Ectodermal cell (in vitro differentiated cells): ENCODE results near the gene ADD3.

ENCODE experiments used
- H3K27ac ChIP-seq: 2 replicates; pipeline ENCODE4 v1.7.0; 2013; ENCODE audit warnings: mild to moderate bottlenecking, low read depth, low read length; ENCODE audit not compliant: insufficient read depth, poor library complexity, severe bottlenecking
- H3K27me3 ChIP-seq: 2 replicates; pipeline ENCODE4 v1.7.0; 2013; ENCODE audit warnings: mild to moderate bottlenecking, low read length; ENCODE audit not compliant: insufficient read depth, control insufficient read depth, poor library complexity, severe bottlenecking
- H3K36me3 ChIP-seq: one replicate; pipeline ENCODE4 v1.7.0; 2013; ENCODE audit warnings: low read length; ENCODE audit not compliant: control insufficient read depth, insufficient read depth
- H3K4me1 ChIP-seq: one replicate; pipeline ENCODE4 v1.7.0; 2013; ENCODE audit warnings: low read length; ENCODE audit not compliant: control insufficient read depth, insufficient read depth
- H3K4me3 ChIP-seq: 2 replicates; pipeline ENCODE4 v1.7.0; 2013; ENCODE audit warnings: low read depth, low read length, control low read depth; ENCODE audit not compliant: insufficient read depth
- H3K9me3 ChIP-seq: 2 replicates; pipeline ENCODE4 v1.7.0; 2013; ENCODE audit warnings: mild to moderate bottlenecking, low read length, moderate library complexity; ENCODE audit not compliant: control insufficient read depth
- WGBS, 2 experiments: methylation state at CpG; one replicate each; pipeline ENCODE4 v1.1.7; 2013; ENCODE audit warnings: missing lambda C conversion rate in 2 of 2; 5-methylcytosine and 5-hydroxymethylcytosine counted together

The ADD3 gene

DNA sequence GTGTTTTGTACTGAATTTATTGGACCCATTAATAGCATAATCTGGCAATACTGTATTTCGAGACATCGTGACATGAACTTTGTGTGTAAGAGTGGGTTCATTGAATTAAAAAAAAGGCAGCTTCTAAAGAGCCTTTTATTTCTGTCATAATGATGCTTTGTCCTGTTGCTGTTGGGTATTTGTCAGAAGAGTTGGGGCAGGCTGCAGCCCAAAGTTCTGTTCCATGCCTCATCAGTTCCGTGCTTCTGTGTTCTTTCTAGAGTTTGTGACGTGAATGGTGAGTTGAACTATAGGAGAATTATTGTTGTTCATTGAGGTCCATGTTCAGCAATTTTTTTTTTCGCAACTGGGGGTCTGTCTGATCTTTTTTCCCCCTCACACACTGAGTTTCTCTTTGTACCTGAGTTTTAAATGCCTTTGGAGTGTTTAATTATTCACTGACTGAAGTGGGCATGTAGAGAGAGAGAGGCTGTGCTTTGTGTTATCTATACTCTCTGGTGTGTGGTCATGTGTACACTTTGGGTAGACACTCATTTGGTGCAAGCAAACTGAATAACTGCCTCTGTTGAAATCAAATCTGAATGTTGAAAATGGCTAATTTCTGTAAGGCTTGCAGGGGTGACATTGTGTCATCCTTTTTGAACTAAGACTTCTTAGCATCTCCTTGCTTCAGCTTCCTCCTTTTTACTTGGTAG is 69.8 kb downstream of the ADD3 start:
- Histone ChIP-seq H3K27ac (no peak overlapping the region), H3K36me3 (no peaks in the 10 kb centered on the region), H3K27me3 (no peaks in the 10 kb centered on the region), H3K4me3 (no peak overlapping the region), H3K9me3 (no peaks in the 10 kb centered on the region), H3K4me1 (peaks cover 7% of the 10 kb centered on the region)
- 90 to 91% methylated on average over 5 of the region's 5 CpGs for WGBS, 2 experiments

DNA sequence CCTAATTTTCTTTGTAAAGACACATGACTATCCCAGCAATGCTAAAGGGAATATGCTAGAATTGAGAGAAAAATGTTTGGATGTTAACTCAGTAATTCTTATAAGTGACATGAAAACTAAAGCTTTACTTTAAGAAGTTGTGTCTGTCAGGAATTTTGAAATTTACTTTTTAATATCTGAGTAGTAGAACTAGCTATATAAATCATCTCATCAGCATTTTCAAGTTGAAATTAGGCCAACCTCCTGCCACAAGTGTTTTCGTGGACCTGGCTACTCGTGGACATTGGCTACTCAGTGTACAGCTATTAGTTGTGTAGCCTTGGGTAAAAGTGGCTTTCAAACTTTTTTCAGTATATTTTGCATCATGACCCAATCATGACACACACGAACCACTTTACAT is 70.5 kb downstream of the ADD3 start:
- Histone ChIP-seq H3K4me3 (no peak overlapping the region), H3K27me3 (no peaks in the 10 kb centered on the region), H3K27ac (no peak overlapping the region), H3K4me1 (peaks cover 7% of the 10 kb centered on the region), H3K9me3 (no peaks in the 10 kb centered on the region), H3K36me3 (no peaks in the 10 kb centered on the region)
- WGBS, 2 experiments: 90 to 100% methylated on average over 2 to 3 of the region's 3 CpGs

DNA sequence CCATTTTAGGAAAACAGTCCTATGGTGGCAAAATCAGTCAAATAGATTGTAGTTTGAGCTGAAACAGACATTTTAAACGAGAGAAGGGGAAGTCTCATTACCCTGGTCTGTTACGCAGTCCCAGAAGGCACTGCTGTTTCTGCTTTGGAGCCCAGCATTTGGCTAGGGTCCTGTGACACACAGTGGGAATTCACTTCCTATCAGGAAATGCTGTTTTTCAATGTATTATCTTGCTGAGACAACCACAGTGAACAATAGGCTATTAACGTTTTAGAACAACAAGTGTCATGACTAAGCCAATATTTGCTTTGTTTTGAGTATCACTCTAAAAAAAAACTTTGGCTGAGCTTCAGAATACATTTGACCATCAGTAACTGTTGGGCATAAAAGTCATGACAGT is 74.1 kb downstream of the ADD3 start:
- Histone ChIP-seq H3K4me1 (peaks cover 2% of the 10 kb centered on the region), H3K36me3 (no peaks in the 10 kb centered on the region), H3K4me3 (no peak overlapping the region), H3K9me3 (no peaks in the 10 kb centered on the region), H3K27ac (no peak overlapping the region), H3K27me3 (no peaks in the 10 kb centered on the region)
- 60 to 69% methylated on average over 3 of the region's 3 CpGs for WGBS, 2 experiments

DNA sequence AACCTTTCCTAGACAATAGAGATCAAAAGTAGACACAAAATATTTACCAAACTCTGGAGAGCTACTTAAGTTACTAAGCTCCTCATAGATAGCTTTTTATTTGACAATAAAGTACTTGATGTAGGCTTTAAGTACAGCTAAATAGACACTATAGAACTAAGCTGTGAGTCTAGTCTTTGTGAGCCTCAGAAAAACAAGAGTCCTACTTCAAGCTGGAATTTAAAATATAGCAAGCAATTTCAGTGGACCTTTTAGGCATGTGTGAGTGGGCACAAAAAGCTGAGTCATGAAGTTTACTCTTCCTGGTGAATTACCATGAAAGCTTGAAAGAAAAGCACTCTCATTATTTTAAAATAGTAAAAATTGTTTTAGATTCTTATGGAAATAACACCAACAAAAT is 76.1 kb downstream of the ADD3 start:
- H3K27me3 ChIP-seq: no peaks in the 10 kb centered on the region
- H3K27ac ChIP-seq: peak overlapping the region; percentile 17
- no peaks in the 10 kb centered on the region for H3K4me1 ChIP-seq
- no peaks in the 10 kb centered on the region for H3K9me3 ChIP-seq
- no peak overlapping the region for H3K4me3 ChIP-seq
- no peaks in the 10 kb centered on the region for H3K36me3 ChIP-seq

DNA sequence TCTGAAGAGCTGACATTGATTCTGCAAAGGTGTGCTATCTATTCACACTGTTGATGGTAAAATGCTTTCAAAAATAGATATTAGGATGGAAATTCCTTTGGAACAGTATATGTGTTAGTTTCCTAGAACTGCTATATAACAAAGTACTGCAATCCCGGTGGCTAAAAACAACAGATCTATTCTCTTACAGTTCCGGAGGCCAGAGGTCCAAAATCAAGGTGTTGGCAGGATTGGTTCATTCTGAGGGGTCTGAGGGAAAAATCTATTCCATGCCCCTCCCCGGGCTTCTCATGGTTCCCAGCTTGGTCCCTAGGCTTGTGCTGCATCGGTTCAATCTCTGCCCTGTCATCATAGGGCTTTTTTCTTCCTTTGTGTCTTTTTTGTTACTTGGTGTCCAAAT is 79.9 kb downstream of the ADD3 start:
- no peaks in the 10 kb centered on the region for H3K27me3 ChIP-seq
- H3K4me1 ChIP-seq: no peaks in the 10 kb centered on the region
- WGBS, 2 experiments: 91 to 96% methylated on average over 4 of the region's 4 CpGs
- no peaks in the 10 kb centered on the region for H3K9me3 ChIP-seq
- H3K4me3 ChIP-seq: no peak overlapping the region
- no peaks in the 10 kb centered on the region for H3K36me3 ChIP-seq
- H3K27ac ChIP-seq: no peak overlapping the region

DNA sequence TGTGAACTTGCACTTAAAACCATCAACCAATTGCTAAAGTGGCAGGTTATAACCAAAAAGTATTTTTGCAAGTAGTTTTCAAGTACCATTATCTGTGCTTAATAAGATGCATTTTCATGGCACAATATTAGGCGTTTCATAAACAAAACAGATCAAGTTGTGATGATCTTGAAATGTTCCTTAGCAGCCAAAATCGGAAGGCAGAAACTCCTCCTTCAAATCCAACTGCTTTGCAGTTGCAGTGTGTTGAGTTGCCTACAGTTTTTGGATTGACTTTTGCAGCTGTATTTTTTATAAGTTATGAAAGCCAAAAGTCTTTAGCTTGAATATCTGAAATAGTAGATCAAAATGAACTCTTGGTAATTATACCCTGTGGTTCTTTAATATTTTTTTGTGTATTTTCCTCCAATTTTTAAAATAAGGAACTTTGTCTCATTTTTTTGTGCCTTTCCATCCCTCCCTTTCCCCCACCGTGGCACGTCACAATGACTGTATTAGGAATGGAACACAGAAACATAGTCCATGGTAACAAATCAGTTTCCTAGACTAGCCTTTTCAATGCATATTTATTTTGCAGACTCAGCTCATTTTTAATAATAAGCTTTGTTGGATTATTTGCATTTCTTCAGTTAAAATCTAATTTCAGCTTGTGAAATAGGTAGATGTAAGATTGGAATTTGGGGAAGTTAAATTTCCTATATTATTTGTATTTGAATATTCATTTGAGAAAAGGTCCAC is 80.8 kb downstream of the ADD3 start:
- Histone ChIP-seq H3K9me3 (no peaks in the 10 kb centered on the region), H3K4me3 (no peak overlapping the region), H3K36me3 (no peaks in the 10 kb centered on the region), H3K27me3 (no peaks in the 10 kb centered on the region), H3K4me1 (no peaks in the 10 kb centered on the region), H3K27ac (no peak overlapping the region)
- 87 to 93% methylated on average over 4 of the region's 4 CpGs for WGBS, 2 experiments

DNA sequence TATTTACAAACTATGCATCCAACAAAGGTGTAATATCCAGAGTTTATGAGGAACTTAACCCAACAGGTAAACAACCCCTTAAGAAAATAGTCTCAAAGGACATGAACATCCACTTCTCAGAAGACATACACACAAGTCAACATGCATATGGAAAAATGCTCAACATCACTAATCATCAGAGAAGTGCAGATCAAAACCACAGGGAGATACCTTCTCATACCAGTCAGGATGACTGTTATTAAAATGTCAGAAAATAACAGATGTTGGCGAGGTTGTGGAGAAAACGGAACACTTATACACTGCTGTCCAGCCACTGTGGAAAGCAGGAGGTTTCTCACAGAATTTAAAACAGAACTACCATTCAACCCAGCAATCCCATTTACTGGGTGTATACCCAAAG is 84.0 kb downstream of the ADD3 start:
- no peaks in the 10 kb centered on the region for H3K36me3 ChIP-seq
- H3K9me3 ChIP-seq: no peaks in the 10 kb centered on the region
- no peaks in the 10 kb centered on the region for H3K4me1 ChIP-seq
- WGBS, 2 experiments: 95 to 97% methylated on average over 2 of the region's 2 CpGs
- H3K4me3 ChIP-seq: no peak overlapping the region
- no peak overlapping the region for H3K27ac ChIP-seq
- H3K27me3 ChIP-seq: no peaks in the 10 kb centered on the region

DNA sequence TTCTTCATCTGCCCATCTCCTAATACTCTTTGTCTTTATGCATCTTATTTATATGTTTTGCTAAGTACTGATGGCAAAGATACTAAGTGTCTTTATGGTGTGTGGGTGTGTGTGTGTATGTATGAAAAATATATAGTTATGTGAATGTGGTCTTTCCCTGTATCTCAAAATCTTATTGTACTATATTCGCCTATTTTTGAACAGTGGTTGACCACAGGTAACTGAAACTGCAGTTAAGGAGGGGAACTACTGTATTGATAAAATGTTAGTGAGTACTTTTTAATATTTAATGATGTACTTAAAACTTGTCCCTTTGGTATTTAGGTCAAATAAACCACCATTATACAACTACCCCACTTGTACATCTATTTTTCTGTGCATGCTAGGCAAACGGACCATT is 85.9 kb downstream of the ADD3 start:
- Histone ChIP-seq H3K27me3 (no peaks in the 10 kb centered on the region), H3K9me3 (no peaks in the 10 kb centered on the region), H3K27ac (no peak overlapping the region), H3K36me3 (no peaks in the 10 kb centered on the region), H3K4me3 (no peak overlapping the region), H3K4me1 (no peaks in the 10 kb centered on the region)
- WGBS, 2 experiments: 100% methylated on average over 2 of the region's 2 CpGs

DNA sequence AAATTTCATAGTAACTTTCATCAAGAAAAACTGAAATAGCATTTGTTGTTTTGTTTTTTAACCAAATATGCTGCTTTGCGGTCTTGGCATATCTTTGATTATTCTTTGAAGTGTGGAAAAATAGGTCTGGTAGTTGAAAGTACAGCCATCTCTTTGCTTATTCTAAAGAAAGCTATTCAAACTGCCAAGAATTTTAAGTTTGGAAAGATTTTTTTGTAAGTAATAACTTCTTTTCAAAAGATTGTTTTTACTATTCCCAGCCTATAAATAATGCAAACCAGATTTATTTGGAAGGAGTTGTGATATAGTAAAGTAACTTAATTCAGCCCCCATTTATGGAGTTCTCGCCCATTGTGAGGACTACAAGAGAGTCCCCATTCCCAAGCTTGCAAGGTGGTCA is 87.0 kb downstream of the ADD3 start:
- H3K4me1 ChIP-seq: no peaks in the 10 kb centered on the region
- no peak overlapping the region for H3K4me3 ChIP-seq
- H3K9me3 ChIP-seq: no peaks in the 10 kb centered on the region
- no peak overlapping the region for H3K27ac ChIP-seq
- no peaks in the 10 kb centered on the region for H3K36me3 ChIP-seq
- 75 to 93% methylated on average over 1 to 2 of the region's 2 CpGs for WGBS, 2 experiments
- no peaks in the 10 kb centered on the region for H3K27me3 ChIP-seq

DNA sequence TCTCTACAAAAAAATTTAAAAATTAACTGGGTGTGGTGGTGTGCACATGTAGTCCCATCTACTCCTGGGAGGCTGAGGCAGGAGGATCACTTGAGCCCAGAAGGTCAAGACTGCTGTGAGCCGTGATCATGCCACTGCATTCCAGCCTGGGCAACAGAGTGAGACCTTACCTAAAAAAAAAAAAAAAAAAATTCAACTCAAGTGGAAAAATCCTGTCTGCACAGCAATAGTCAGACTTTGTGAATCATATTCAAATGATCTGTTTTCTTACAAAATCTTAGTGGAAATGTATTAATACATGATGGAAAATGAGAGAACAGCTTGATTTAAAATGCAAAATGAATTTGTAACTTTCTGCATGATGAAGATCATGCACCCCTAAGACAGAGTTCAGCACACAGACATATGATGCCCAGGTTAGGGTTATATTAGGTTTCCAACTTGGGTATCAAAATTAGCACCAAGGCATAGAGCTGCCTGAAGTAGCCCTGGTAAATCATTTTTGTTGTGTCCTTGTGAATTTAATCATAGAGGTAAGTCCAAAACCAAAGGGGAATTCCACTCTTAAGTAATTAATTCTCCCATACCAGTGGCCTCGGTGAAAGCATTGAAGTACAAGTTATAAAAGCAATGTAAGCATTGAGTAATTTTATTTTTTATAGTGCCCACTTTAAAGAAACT is 93.8 kb downstream of the ADD3 start:
- no peak overlapping the region for H3K4me3 ChIP-seq
- H3K4me1 ChIP-seq: no peaks in the 10 kb centered on the region
- H3K36me3 ChIP-seq: peaks cover 6% of the 10 kb centered on the region
- no peaks in the 10 kb centered on the region for H3K9me3 ChIP-seq
- WGBS, 2 experiments: 96 to 97% methylated on average over 1 to 2 of the region's 2 CpGs
- H3K27me3 ChIP-seq: no peaks in the 10 kb centered on the region
- H3K27ac ChIP-seq: no peak overlapping the region
